HepG2 (cell line): ENCODE results near the gene CD244. TPM values are rescaled to one million over a fixed set of nuclear protein-coding genes. Genes with fewer than 3 reads are reported as not detected.

Experiments used
- ATAC-seq: fragments of 200-7000 bp; cut with Tn5 transposase; 3 replicates; pipeline ENCODE4 v1.9.1; 2020; ENCODE audit warnings: mild to moderate bottlenecking, moderate library complexity
- BruUV-seq: library from RNA; stranded (reverse); fragments of 400-500 nt; replicated peaks from 2 replicates; lab custom pipeline; 2021; lab: Mats Ljungman, UMichigan
- CTCF ChIA-PET: fragments of 300-600 bp; formaldehyde crosslinking; extraction: SDS; loops from one replicate; lab custom pipeline; 2021; ENCODE audit warnings: low total read pairs, inconsistent platforms, low intra/inter-chr PET ratio; lab: Yijun Ruan, JAX
- POLR2A ChIA-PET: fragments of 350-600 bp; sonication (Branson Sonifier 250); formaldehyde crosslinking; loops from one replicate; lab custom pipeline; 2020; ENCODE audit warnings: antibody characterized with exemption, inconsistent platforms; lab: Yijun Ruan, JAX
- DNase-seq: peaks from one replicate; pipeline ENCODE4 v3.0.0-alpha.2; 2015; ENCODE audit warnings: low spot score
- FAIRE-seq: peaks from 3 replicates; lab custom pipeline; 2011; peaks lifted over from hg19 to GRCh38; lab: Jason Lieb, UNC
- H2AFZ ChIP-seq: one replicate; pipeline ENCODE4 v1.6.1; 2011; ENCODE audit warnings: low read length, inconsistent platforms
- H3K27ac ChIP-seq: fragments of 300-600 bp; 3 replicates; pipeline ENCODE4 v1.8.0; 2011; ENCODE audit warnings: mixed run types, mild to moderate bottlenecking, mixed read lengths, low read length, inconsistent platforms; ENCODE audit not compliant: insufficient read depth; ENCODE audit errors: extremely low read length
- H3K27me3 ChIP-seq, 2 experiments: fragments of 200-600 bp in 1 of 2; 2 replicates in 1 of 2; 3 replicates in 1 of 2; pipeline versions ENCODE4 v1.6.0 to v1.8.0; 2011; ENCODE audit warnings: low read length in 2 of 2, mild to moderate bottlenecking in 2 of 2, moderate library complexity in 2 of 2, inconsistent platforms in 1 of 2; ENCODE audit not compliant: insufficient read depth in 2 of 2, control insufficient read depth in 1 of 2
- H3K36me3 ChIP-seq, 2 experiments: fragments of 200-600 bp in 1 of 2; replicated peaks in 1 of 2; 2 replicates in 1 of 2; 3 replicates in 1 of 2; pipeline versions ENCODE4 v1.5.1 to v1.8.0; 2011; ENCODE audit warnings: low read length in 2 of 2, inconsistent platforms in 1 of 2; ENCODE audit not compliant: insufficient read depth in 2 of 2, control insufficient read depth in 1 of 2
- H3K4me1 ChIP-seq: 2 replicates; pipeline ENCODE4 v1.5.1; 2012; ENCODE audit warnings: low read length, inconsistent platforms; ENCODE audit not compliant: insufficient read depth
- H3K4me2 ChIP-seq: 2 replicates; pipeline ENCODE4 v1.6.0; 2011; ENCODE audit warnings: low read depth, low read length, inconsistent platforms
- H3K4me3 ChIP-seq, 3 experiments: fragments of 200-600 bp in 1 of 3; sonication (generic), shearing (Covaris generic) in 1 of 3; replicated peaks in 1 of 3; 2 replicates each; pipeline ENCODE4 v1.5.1; 2011 to 2016; ENCODE audit warnings: low read length in 3 of 3, inconsistent platforms in 2 of 3, low read depth in 2 of 3, mild to moderate bottlenecking in 2 of 3, control low read depth in 1 of 3, mixed read lengths in 1 of 3; ENCODE audit not compliant: insufficient read depth in 1 of 3
- H3K79me2 ChIP-seq: one replicate; pipeline ENCODE4 v1.6.1; 2011; ENCODE audit warnings: low read length, inconsistent platforms; ENCODE audit not compliant: insufficient read depth
- H3K9ac ChIP-seq: 2 replicates; pipeline ENCODE4 v1.6.0; 2011; ENCODE audit warnings: mild to moderate bottlenecking, low read depth, low read length, inconsistent platforms; ENCODE audit not compliant: insufficient read depth
- H3K9me3 ChIP-seq: 2 replicates; pipeline ENCODE4 v1.5.1; 2012; ENCODE audit warnings: mild to moderate bottlenecking, low read length
- H4K20me1 ChIP-seq: 2 replicates; pipeline ENCODE4 v1.6.0; 2011; ENCODE audit warnings: inconsistent platforms, mild to moderate bottlenecking, low read length, moderate library complexity; ENCODE audit not compliant: insufficient read depth
- ATM ChIP-seq: fragments of 450-650 bp; IDR thresholded peaks from 2 replicates; pipeline ENCODE4 v1.7.1; 2017; ENCODE audit warnings: mild to moderate bottlenecking, borderline replicate concordance
- GLI4 ChIP-seq: sonication (generic); formaldehyde crosslinking; IDR thresholded peaks from 2 replicates; pipeline ENCODE4 v1.5.1; 2020; ENCODE audit warnings: missing genetic modification reagents, mild to moderate bottlenecking, moderate library complexity, borderline replicate concordance
- GTF3A ChIP-seq: sonication (generic); formaldehyde crosslinking; conservative IDR thresholded peaks from 2 replicates; pipeline ENCODE4 v1.4.0; 2020; ENCODE audit warnings: mild to moderate bottlenecking, missing genetic modification reagents
- ISL2 ChIP-seq: sonication (generic); formaldehyde crosslinking; IDR thresholded peaks from 2 replicates; pipeline ENCODE4 v1.5.0; 2020; ENCODE audit warnings: missing genetic modification reagents
- KDM4B ChIP-seq: sonication (generic); formaldehyde crosslinking; IDR thresholded peaks from 2 replicates; pipeline ENCODE4 v1.4.0; 2020; ENCODE audit warnings: missing genetic modification reagents
- KDM6A ChIP-seq: IDR thresholded peaks from 2 replicates; pipeline ENCODE4 v1.6.1; 2016; ENCODE audit warnings: low read depth
- MLX ChIP-seq: IDR thresholded peaks from 2 replicates; pipeline ENCODE4 v1.6.1; 2016
- NFATC3 ChIP-seq: sonication (generic); formaldehyde crosslinking; IDR thresholded peaks from 2 replicates; pipeline ENCODE4 v1.5.1; 2020; ENCODE audit warnings: mild to moderate bottlenecking, missing genetic modification reagents
- NFE2L2 ChIP-seq: fragments of 150-350 bp; IDR thresholded peaks from 2 replicates; pipeline ENCODE4 v1.6.1; 2014; ENCODE audit warnings: low read length
- NONO ChIP-seq, 2 experiments: fragments of 450-650 bp in 1 of 2; sonication (generic) in 1 of 2; formaldehyde crosslinking in 1 of 2; IDR thresholded peaks in 1 of 2; conservative IDR thresholded peaks in 1 of 2; 2 replicates each; pipeline versions ENCODE4 v1.6.1 to v1.8.0; 2017 to 2022; ENCODE audit warnings: mild to moderate bottlenecking in 1 of 2, missing genetic modification reagents in 1 of 2, moderate library complexity in 1 of 2
- PAX8 ChIP-seq: sonication (generic); formaldehyde crosslinking; IDR thresholded peaks from 2 replicates; pipeline ENCODE4 v1.8.0; 2022; ENCODE audit warnings: mild to moderate bottlenecking, missing genetic modification reagents, borderline replicate concordance
- SYNCRIP ChIP-seq: fragments of 200-400 bp; formaldehyde crosslinking; IDR thresholded peaks from 2 replicates; pipeline ENCODE4 v1.6.1; 2018; ENCODE audit warnings: mild to moderate bottlenecking, low read depth, low read length; ENCODE audit not compliant: insufficient read depth
- ZFP82 ChIP-seq: sonication (generic); formaldehyde crosslinking; IDR thresholded peaks from 2 replicates; pipeline ENCODE4 v1.5.1; 2020; ENCODE audit warnings: mild to moderate bottlenecking, missing genetic modification reagents, borderline replicate concordance
- ZNF18 ChIP-seq: sonication (generic); formaldehyde crosslinking; IDR thresholded peaks from 2 replicates; pipeline ENCODE4 v1.8.0; 2022; ENCODE audit warnings: mild to moderate bottlenecking, missing genetic modification reagents; ENCODE audit not compliant: insufficient replicate concordance
- ZNF253 ChIP-seq: sonication (generic); formaldehyde crosslinking; IDR thresholded peaks from 2 replicates; pipeline ENCODE4 v1.8.0; 2022; ENCODE audit warnings: mild to moderate bottlenecking, missing genetic modification reagents, borderline replicate concordance
- ZNF264 ChIP-seq: sonication (generic); formaldehyde crosslinking; IDR thresholded peaks from 2 replicates; pipeline ENCODE4 v1.4.0; 2020; ENCODE audit warnings: missing genetic modification reagents
- ZNF329 ChIP-seq: sonication (generic); formaldehyde crosslinking; IDR thresholded peaks from 2 replicates; pipeline ENCODE4 v1.9.0; 2021; ENCODE audit warnings: low read depth, mild to moderate bottlenecking, missing genetic modification reagents
- ZNF607 ChIP-seq: sonication (generic); formaldehyde crosslinking; IDR thresholded peaks from 2 replicates; pipeline ENCODE4 v1.5.1; 2020; ENCODE audit warnings: missing genetic modification reagents, mild to moderate bottlenecking, borderline replicate concordance
- WGBS: methylation state at CpG from one replicate; pipeline ENCODE4 v1.1.6; 2017; ENCODE audit warnings: low lambda C conversion rate; 5-methylcytosine and 5-hydroxymethylcytosine counted together
- in situ Hi-C: cut with HindIII; loops from 2 replicates; pipeline ENCODE4 v1.10.0; 2017; ENCODE audit warnings: low pct_unique_long_range_greater_than_20kb; ENCODE audit not compliant: extremely low pct_ligation_motif_present
- intact Hi-C: fragments of 100-400 bp; cut with micrococcal nuclease; formaldehyde crosslinking; loops from one replicate; pipeline ENCODE4 v1.10.0; 2022; ENCODE audit not compliant: unreplicated experiment
- polyA plus RNA-seq, 8 experiments: library from polyadenylated mRNA; depleted of rRNA in 3 of 8; stranded (reverse) in 7 of 8; unstranded in 1 of 8; fragments of >200 nt; fragmentation: Illumina TruSeq in 4 of 8; extraction: Trizol in 4 of 8; gene quantifications; 2 replicates each; pipeline versions ENCODE4 v1.2.1 to v1.2.3, GENCODE V29; 2011 to 2016; ENCODE audit warnings: low read depth in 4 of 8, missing spikeins in 1 of 8, mixed read lengths in 1 of 8; ENCODE audit not compliant: insufficient read depth in 1 of 8
- total RNA-seq, 5 experiments: library from RNA; depleted of rRNA; stranded (reverse); fragments of >200 nt; fragmentation: Illumina TruSeq; extraction: Trizol; gene quantifications; 2 replicates each; pipeline ENCODE4 v1.2.3, GENCODE V29; 2016; ENCODE audit warnings: low read depth in 1 of 5
- TF ChIP-seq, protein P1 (sequence below): conservative IDR thresholded peaks from 2 replicates; pipeline ENCODE4 v1.6.1; 2018; ENCODE audit warnings: missing genetic modification reagents
- TF ChIP-seq, protein P2 (sequence below): sonication (generic); formaldehyde crosslinking; IDR thresholded peaks from 2 replicates; pipeline ENCODE4 v1.4.0; 2020; ENCODE audit warnings: missing genetic modification reagents

The CD244 gene
- total and polyA plus RNA-seq, 2 of the 13 experiments (the other 11 are each of a cell fraction or from before 2014, with no cell fraction given) = 0.09 TPM; not detected in 1

DNA sequence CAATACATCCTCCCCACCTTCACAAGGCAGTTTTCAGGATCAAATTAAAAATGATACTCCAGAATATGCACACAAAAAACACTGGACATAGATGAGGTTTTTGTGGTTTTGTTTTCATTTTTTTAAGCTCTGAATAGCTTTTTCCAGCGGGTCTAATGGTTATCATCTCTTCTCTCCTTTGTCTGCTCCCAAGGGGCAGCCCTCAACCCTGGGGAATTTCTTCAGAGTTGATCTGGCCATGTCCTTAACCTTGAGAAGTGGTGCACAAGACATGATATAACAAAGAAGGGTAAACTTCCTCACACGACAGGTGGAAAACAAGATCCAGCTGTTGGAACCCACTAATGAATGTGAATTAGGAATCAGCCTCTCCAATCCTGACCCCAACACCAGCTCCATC, 1.5 kb upstream of the CD244 start:
- FAIRE-seq (no peak), ATAC-seq (no peak), DNase-seq (no peak)
- H3K36me3 ChIP-seq = no peaks in the 10 kb centered on the region
- H3K9me3 ChIP-seq = no peaks in the 10 kb centered on the region
- ChIA-PET POLR2A (no interaction called here), CTCF (no interaction called here)
- TF ChIP-seq ZNF253 (CRISPR knock-in tag) (no peak), ZNF18 (CRISPR knock-in tag) (no peak), ISL2 (no peak), KDM4B (CRISPR knock-in tag) (no peak), GTF3A (CRISPR knock-in tag) (no peak), ZNF329 (CRISPR knock-in tag) (no peak), NFATC3 (no peak), KDM6A (CRISPR knock-in tag) (no peak), NONO (IDR thresholded peaks at IDR 0.05) (no peak), NONO (CRISPR knock-in tag; conservative IDR thresholded peaks at IDR 0.05) (no peak), ZFP82 (no peak), ZNF264 (no peak), NFE2L2 (no peak), ATM (no peak), SYNCRIP (no peak), MLX (CRISPR knock-in tag) (no peak), PAX8 (CRISPR knock-in tag) (no peak), GLI4 (CRISPR knock-in tag) (no peak), ZNF607 (CRISPR knock-in tag) (no peak)
- TF ChIP-seq, protein P1, sequence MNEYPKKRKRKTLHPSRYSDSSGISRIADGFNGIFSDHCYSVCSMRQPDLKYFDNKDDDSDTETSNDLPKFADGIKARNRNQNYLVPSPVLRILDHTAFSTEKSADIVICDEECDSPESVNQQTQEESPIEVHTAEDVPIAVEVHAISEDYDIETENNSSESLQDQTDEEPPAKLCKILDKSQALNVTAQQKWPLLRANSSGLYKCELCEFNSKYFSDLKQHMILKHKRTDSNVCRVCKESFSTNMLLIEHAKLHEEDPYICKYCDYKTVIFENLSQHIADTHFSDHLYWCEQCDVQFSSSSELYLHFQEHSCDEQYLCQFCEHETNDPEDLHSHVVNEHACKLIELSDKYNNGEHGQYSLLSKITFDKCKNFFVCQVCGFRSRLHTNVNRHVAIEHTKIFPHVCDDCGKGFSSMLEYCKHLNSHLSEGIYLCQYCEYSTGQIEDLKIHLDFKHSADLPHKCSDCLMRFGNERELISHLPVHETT = no peak
- TF ChIP-seq, protein P2, sequence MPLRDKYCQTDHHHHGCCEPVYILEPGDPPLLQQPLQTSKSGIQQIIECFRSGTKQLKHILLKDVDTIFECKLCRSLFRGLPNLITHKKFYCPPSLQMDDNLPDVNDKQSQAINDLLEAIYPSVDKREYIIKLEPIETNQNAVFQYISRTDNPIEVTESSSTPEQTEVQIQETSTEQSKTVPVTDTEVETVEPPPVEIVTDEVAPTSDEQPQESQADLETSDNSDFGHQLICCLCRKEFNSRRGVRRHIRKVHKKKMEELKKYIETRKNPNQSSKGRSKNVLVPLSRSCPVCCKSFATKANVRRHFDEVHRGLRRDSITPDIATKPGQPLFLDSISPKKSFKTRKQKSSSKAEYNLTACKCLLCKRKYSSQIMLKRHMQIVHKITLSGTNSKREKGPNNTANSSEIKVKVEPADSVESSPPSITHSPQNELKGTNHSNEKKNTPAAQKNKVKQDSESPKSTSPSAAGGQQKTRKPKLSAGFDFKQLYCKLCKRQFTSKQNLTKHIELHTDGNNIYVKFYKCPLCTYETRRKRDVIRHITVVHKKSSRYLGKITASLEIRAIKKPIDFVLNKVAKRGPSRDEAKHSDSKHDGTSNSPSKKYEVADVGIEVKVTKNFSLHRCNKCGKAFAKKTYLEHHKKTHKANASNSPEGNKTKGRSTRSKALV (CRISPR knock-in tag) = no peak
- no peaks in the 10 kb centered on the region for H3K27me3 ChIP-seq
- in situ Hi-C loops (no loop called here), intact Hi-C loops (no loop called here)
- BruUV-seq = no TSS peak
- 57% methylated on average over 2 of the region's 2 CpGs for WGBS
- H3K27ac ChIP-seq = no peak overlapping the region
- peaks cover 35% of the 10 kb centered on the region for H3K4me1 ChIP-seq
- no peak overlapping the region for H3K9ac ChIP-seq
- no peaks in the 10 kb centered on the region for H3K79me2 ChIP-seq
- H3K4me2 ChIP-seq = no peak overlapping the region
- no peaks in the 10 kb centered on the region for H4K20me1 ChIP-seq
- no peak overlapping the region for H3K4me3 ChIP-seq
- no peak overlapping the region for H2AFZ ChIP-seq
